Smooth muscle cell (in vitro differentiated cells): ENCODE results near the gene HTRA3. TPM values are rescaled to one million over a fixed set of nuclear protein-coding genes. Genes with fewer than 3 reads are reported as not detected.

Source experiments
- DNase-seq: peaks from one replicate; lab custom pipeline; 2025; ENCODE audit not compliant: unreplicated experiment; lab: John Stamatoyannopoulos, UW
- H2AFZ ChIP-seq: fragments of 200-600 bp; sonication (generic); 2 replicates; pipeline ENCODE4 v1.6.0; 2016; ENCODE audit warnings: antibody characterized with exemption, low read depth, mild to moderate bottlenecking
- H3F3A ChIP-seq: fragments of 200-600 bp; sonication (generic); 2 replicates; pipeline ENCODE4 v1.6.0; 2017; ENCODE audit warnings: antibody characterized with exemption, low read depth
- H3K27ac ChIP-seq: fragments of 200-600 bp; sonication (generic); 2 replicates; pipeline ENCODE4 v1.5.1; 2016; ENCODE audit warnings: low read depth, mild to moderate bottlenecking
- H3K27me3 ChIP-seq: fragments of 200-600 bp; sonication (generic); 2 replicates; pipeline ENCODE4 v1.6.1; 2016; ENCODE audit warnings: low read depth, mild to moderate bottlenecking
- H3K36me3 ChIP-seq: fragments of 200-600 bp; sonication (generic); 2 replicates; pipeline ENCODE4 v1.5.1; 2016; ENCODE audit warnings: low read depth
- H3K4me1 ChIP-seq: fragments of 200-600 bp; sonication (generic); 2 replicates; pipeline ENCODE4 v1.5.1; 2016; ENCODE audit warnings: low read depth
- H3K4me2 ChIP-seq: fragments of 200-600 bp; sonication (generic); 2 replicates; pipeline ENCODE4 v1.6.0; 2016; ENCODE audit warnings: mild to moderate bottlenecking
- H3K4me3 ChIP-seq: fragments of 200-600 bp; sonication (generic); 2 replicates; pipeline ENCODE4 v1.5.1; 2016; ENCODE audit warnings: mild to moderate bottlenecking
- H3K79me2 ChIP-seq: fragments of 200-600 bp; sonication (generic); 2 replicates; pipeline ENCODE4 v1.6.0; 2016; ENCODE audit warnings: low read depth, mild to moderate bottlenecking
- H3K9ac ChIP-seq: fragments of 200-600 bp; sonication (generic); 2 replicates; pipeline ENCODE4 v1.6.0; 2016; ENCODE audit warnings: low read depth
- H3K9me3 ChIP-seq: fragments of 200-600 bp; sonication (generic); replicated peaks from 2 replicates; pipeline ENCODE4 v1.5.1; 2016; ENCODE audit warnings: low read depth
- H4K20me1 ChIP-seq: fragments of 200-600 bp; sonication (generic); 2 replicates; pipeline ENCODE4 v1.6.0; 2016; ENCODE audit warnings: low read depth
- WGBS: methylation state at CpG from one replicate; pipeline ENCODE4 v1.1.7; 2016; ENCODE audit warnings: low lambda C conversion rate; 5-methylcytosine and 5-hydroxymethylcytosine counted together
- polyA plus RNA-seq: library from polyadenylated mRNA; unstranded; fragments of >200 nt; fragmentation: Nextera tagmentation; extraction: Ambion mirVana; gene quantifications from 2 replicates; pipeline ENCODE4 v1.2.1, GENCODE V29; 2016
- total RNA-seq: library from RNA; depleted of rRNA; stranded (reverse); fragments of >200 nt; gene quantifications from 2 replicates; pipeline ENCODE4 v1.2.3, GENCODE V29; 2014
- TF ChIP-seq, protein P1 (sequence below): fragments of 200-600 bp; sonication (generic); IDR thresholded peaks from 2 replicates; pipeline ENCODE4 v1.5.1; 2017; ENCODE audit warnings: borderline replicate concordance, mild to moderate bottlenecking, antibody characterized with exemption; ENCODE audit not compliant: insufficient read depth, poor library complexity, severe bottlenecking

HTRA3 gene
- total and polyA plus RNA-seq, 2 experiments from 2014 or later = 77.7 to 227 TPM

DNA sequence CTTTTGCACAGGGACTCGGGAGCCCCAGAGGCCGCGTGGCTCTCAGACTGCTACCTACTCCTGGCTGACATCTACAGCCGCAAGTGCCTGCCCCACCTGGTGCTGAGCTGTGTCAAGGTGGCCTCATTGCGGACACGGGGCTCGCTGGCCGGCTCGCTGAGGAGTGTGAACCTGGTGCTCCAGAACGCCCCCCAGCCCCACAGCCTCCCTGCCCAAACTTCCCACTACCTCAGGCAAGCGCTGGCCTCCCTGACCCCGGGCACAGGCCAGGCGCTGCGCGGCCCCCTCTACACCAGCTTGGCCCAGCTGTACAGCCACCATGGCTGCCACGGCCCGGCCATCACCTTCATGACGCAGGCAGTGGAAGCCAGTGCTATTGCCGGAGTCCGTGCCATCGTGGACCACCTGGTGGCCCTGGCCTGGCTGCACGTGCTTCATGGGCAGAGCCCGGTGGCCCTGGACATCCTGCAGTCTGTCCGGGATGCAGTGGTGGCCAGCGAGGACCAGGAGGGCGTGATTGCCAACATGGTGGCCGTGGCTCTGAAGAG, 41.7 kb upstream of the HTRA3 start:
- Histone ChIP-seq H3K27me3 (no peaks in the 10 kb centered on the region), H3K9ac (no peak overlapping the region), H3F3A (no peaks in the 10 kb centered on the region), H3K79me2 (no peaks in the 10 kb centered on the region), H3K27ac (no peak overlapping the region), H3K4me1 (peaks cover 12% of the 10 kb centered on the region), H3K36me3 (no peaks in the 10 kb centered on the region), H3K4me3 (no peak overlapping the region), H4K20me1 (no peaks in the 10 kb centered on the region), H3K4me2 (no peak overlapping the region), H2AFZ (no peak overlapping the region), H3K9me3 (no peaks in the 10 kb centered on the region)
- DNase-seq = no peak
- TF ChIP-seq, protein P1, sequence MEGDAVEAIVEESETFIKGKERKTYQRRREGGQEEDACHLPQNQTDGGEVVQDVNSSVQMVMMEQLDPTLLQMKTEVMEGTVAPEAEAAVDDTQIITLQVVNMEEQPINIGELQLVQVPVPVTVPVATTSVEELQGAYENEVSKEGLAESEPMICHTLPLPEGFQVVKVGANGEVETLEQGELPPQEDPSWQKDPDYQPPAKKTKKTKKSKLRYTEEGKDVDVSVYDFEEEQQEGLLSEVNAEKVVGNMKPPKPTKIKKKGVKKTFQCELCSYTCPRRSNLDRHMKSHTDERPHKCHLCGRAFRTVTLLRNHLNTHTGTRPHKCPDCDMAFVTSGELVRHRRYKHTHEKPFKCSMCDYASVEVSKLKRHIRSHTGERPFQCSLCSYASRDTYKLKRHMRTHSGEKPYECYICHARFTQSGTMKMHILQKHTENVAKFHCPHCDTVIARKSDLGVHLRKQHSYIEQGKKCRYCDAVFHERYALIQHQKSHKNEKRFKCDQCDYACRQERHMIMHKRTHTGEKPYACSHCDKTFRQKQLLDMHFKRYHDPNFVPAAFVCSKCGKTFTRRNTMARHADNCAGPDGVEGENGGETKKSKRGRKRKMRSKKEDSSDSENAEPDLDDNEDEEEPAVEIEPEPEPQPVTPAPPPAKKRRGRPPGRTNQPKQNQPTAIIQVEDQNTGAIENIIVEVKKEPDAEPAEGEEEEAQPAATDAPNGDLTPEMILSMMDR = no peak
- WGBS = 98% methylated on average over 25 of the region's 27 CpGs

DNA sequence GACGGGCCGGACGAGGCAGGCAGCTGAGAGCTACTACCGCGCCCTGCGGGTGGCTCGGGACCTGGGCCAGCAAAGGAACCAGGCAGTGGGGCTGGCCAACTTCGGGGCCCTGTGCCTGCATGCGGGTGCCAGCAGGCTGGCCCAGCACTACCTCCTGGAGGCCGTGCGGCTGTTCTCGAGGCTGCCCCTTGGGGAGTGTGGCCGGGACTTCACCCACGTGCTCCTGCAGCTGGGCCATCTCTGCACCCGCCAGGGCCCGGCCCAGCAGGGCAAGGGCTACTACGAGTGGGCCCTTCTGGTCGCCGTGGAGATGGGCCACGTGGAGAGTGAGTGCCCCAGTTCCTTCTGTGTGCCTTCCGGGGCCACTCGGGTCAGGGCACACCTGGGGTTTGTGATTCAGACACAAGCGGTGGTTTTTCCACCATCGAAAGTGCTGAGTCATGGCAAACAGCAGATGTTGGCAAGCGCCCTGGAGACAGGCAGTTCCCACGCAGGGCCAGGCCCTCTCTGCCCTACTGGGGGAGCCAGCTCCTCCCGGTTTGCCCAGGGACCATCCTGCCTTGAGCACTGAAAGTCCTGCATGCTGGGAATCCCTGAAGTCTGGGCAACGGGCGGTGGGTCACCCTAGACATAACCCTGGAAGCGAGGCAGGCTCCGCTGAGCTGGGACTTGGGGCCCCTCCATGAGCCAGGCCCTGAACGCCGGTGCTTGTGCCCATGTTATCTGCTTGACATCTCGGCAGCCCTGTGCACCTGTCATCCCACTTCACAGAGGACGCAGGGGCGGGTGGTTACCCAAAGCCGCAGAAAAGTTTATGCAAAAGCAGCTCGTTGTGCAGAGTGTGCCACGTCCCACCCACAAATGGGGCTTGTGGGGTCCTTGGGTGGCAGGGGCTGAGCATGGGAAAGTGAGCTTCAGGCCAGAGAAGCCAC, 41.0 kb upstream of the HTRA3 start:
- Histone ChIP-seq H2AFZ (no peak overlapping the region), H3K36me3 (no peaks in the 10 kb centered on the region), H3K27me3 (no peaks in the 10 kb centered on the region), H3K4me3 (no peak overlapping the region), H3F3A (no peaks in the 10 kb centered on the region), H3K27ac (no peak overlapping the region), H3K4me2 (no peak overlapping the region), H3K79me2 (no peaks in the 10 kb centered on the region), H3K9me3 (no peaks in the 10 kb centered on the region), H3K4me1 (peaks cover 12% of the 10 kb centered on the region), H4K20me1 (no peaks in the 10 kb centered on the region), H3K9ac (no peak overlapping the region)
- TF ChIP-seq, protein P1 = no peak
- no peak for DNase-seq
- WGBS = 79% methylated on average over 39 of the region's 39 CpGs

DNA sequence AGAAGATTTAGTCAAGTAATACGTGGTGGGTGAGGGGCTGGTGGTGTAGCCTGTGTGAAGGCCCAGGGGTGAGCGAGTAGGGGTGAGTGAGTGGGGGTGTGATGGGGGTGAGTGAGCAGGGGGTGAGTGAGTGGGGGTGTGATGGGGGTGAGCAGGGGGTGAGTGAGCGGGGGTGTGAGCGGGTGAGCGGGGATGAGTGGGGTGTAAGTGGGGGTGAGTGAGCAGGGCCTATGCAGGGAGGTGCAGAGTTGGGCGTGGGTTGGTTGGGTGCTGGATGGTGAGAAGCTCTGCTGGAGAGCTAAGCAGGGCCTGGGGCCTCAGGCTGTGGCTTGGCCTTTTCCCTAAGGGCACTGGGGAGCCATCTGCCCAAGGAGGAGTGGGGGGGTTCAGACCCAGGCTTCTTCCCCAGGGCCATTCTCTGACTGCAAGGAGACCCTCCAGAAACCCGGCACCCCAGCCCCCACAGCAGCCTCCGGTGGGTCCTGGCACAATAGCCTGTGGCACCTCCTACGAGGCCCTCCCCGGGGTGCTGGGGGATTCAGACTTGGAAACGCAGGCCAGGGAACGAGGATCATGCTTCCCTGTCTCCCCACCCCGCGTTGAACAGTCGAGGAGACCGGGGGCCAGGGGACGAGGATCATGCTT, 40.1 kb upstream of the HTRA3 start:
- 93% methylated on average over 16 of the region's 17 CpGs for WGBS
- no peak overlapping the region for H3K4me3 ChIP-seq
- H3K9me3 ChIP-seq = no peaks in the 10 kb centered on the region
- H3K36me3 ChIP-seq = no peaks in the 10 kb centered on the region
- no peaks in the 10 kb centered on the region for H3K27me3 ChIP-seq
- TF ChIP-seq, protein P1 = no peak
- no peaks in the 10 kb centered on the region for H3K79me2 ChIP-seq
- H4K20me1 ChIP-seq = no peaks in the 10 kb centered on the region
- H3K27ac ChIP-seq = no peak overlapping the region
- no peaks in the 10 kb centered on the region for H3F3A ChIP-seq
- H2AFZ ChIP-seq = no peak overlapping the region
- no peak overlapping the region for H3K4me2 ChIP-seq
- DNase-seq = no peak
- H3K9ac ChIP-seq = no peak overlapping the region
- peaks cover 12% of the 10 kb centered on the region for H3K4me1 ChIP-seq
